H1 (cell line): ENCODE results near the gene AGAP1. TPM values are rescaled to one million over a fixed set of nuclear protein-coding genes. Genes with fewer than 3 reads are reported as not detected.

ENCODE experiments used
- polyA plus RNA-seq, 7 experiments: library from polyadenylated mRNA; depleted of rRNA in 3 of 7; stranded (reverse) in 5 of 7; unstranded in 2 of 7; fragments of >200 nt in 5 of 7; fragments of 200-250 nt in 2 of 7; gene quantifications; 1 replicate in 5 of 7; 2 replicates in 1 of 7; 4 replicates in 1 of 7; pipeline versions ENCODE4 v1.2.1 to v1.2.3, GENCODE V29; 2011 to 2013; ENCODE audit warnings: missing spikeins in 2 of 7, mixed read lengths in 2 of 7
- small RNA-seq: library from polyadenylated mRNA; stranded (forward); fragments of <200 nt; extraction: miRNeasy Mini kit (QIAGEN cat#:217004); gene quantifications from one replicate; pipeline ENCODE3, GENCODE V24; 2013; ENCODE audit not compliant: insufficient read depth
- total RNA-seq: library from RNA; stranded (reverse); fragmentation: NEBNext Ultra II Directional; extraction: Animal tissue kit (Norgen Biotek cat#: 25700); gene quantifications from 2 replicates; pipeline ENCODE4 v1.2.1, GENCODE V29; 2021

Gene AGAP1
- total and polyA plus RNA-seq, 2 of the 8 experiments (the other 6 are each of a cell fraction or from before 2014, with no cell fraction given) = 18.1 to 39.4 TPM

Small RNA genes within 50 kb of the gene (small RNA-seq; reads per million reads assigned to genes)
- gene RF00019 = not detected
- gene RN7SL204P = not detected
- gene RNU7-127P = not detected
- gene TMSB10P1 = not detected
